AG09319 (cell line): ENCODE measurements around the gene BIVM.
"Not testable (repeated sequence)": the region's sequence is repeated elsewhere in the genome, so short reads cannot be mapped to it uniquely, and the experiment has no call there.

Source experiments
- DNase-seq: peaks from one replicate; pipeline ENCODE4 v3.0.0-alpha.2; 2010; ENCODE audit warnings: low read depth; ENCODE audit errors: extremely low read depth
- CTCF ChIP-seq: IDR thresholded peaks from 2 replicates; pipeline ENCODE4 v1.5.1; 2011; ENCODE audit warnings: low read depth, mild to moderate bottlenecking, inconsistent platforms, low read length, moderate library complexity

The BIVM gene

GRCh38 chr13:102774591-102775520 is 24.1 kb upstream of the BIVM start:
- DNase-seq = no peak
- TF ChIP-seq CTCF = no peak

GRCh38 chr13:102776271-102776670 is 22.6 kb upstream of the BIVM start:
- TF ChIP-seq CTCF = no peak

GRCh38 chr13:102777736-102778135 is 21.2 kb upstream of the BIVM start:
- DNase-seq = no peak
- TF ChIP-seq CTCF = no peak

More at GRCh38 chr13:102776271-102776670, 22.6 kb upstream of the BIVM start:
- DNase-seq = no peak

GRCh38 chr13:102779436-102780159 is 19.3 kb upstream of the BIVM start:
- no peak for DNase-seq
- no peak for TF ChIP-seq CTCF

GRCh38 chr13:102780656-102781055 is 18.3 kb upstream of the BIVM start:
- not testable (repeated sequence) for DNase-seq

GRCh38 chr13:102781591-102781990 is 17.3 kb upstream of the BIVM start:
- TF ChIP-seq CTCF = no peak
- no peak for DNase-seq

GRCh38 chr13:102784483-102784882 is 14.4 kb upstream of the BIVM start:
- no peak for DNase-seq
- TF ChIP-seq CTCF = no peak
